PC-3 (cell line): ENCODE results near the gene DEPDC7. TPM values are rescaled to one million over a fixed set of nuclear protein-coding genes. Genes with fewer than 3 reads are reported as not detected.

Experiments
- ATAC-seq: fragments of 200-7000 bp; cut with Tn5 transposase; 2 replicates; pipeline ENCODE4 v1.9.1; 2020; ENCODE audit warnings: mild to moderate bottlenecking, moderate library complexity
- BruUV-seq: library from RNA; stranded (reverse); fragments of 400-500 nt; replicated peaks from 2 replicates; lab custom pipeline; 2021; lab: Mats Ljungman, UMichigan
- CTCF ChIA-PET: fragments of 300-600 bp; sonication (Branson Sonifier 250); formaldehyde crosslinking; loops from one replicate; lab custom pipeline; 2022; ENCODE audit warnings: antibody characterized with exemption; lab: Charles Lee
- POLR2A ChIA-PET: fragments of 300-600 bp; sonication (Branson Sonifier 250); formaldehyde crosslinking; loops from one replicate; lab custom pipeline; 2022; ENCODE audit warnings: antibody characterized with exemption; ENCODE audit not compliant: unreplicated experiment; lab: Charles Lee
- DNase-seq: peaks from one replicate; pipeline ENCODE4 v3.0.0-alpha.2; 2015
- H2AFZ ChIP-seq: fragments of 300-600 bp; sonication (generic); 2 replicates; pipeline ENCODE4 v1.6.0; 2016; ENCODE audit warnings: antibody characterized with exemption, low read length
- H3F3A ChIP-seq: fragments of 300-600 bp; sonication (generic); one replicate; pipeline ENCODE4 v1.6.0; 2017; ENCODE audit warnings: antibody characterized with exemption, low read length, control low read depth, mild to moderate bottlenecking; ENCODE audit not compliant: unreplicated experiment
- H3K27ac ChIP-seq: fragments of 300-600 bp; sonication (generic); 2 replicates; pipeline ENCODE4 v1.5.1; 2016; ENCODE audit warnings: mild to moderate bottlenecking, low read length
- H3K27me3 ChIP-seq: fragments of 300-600 bp; sonication (generic); 2 replicates; pipeline ENCODE4 v1.6.1; 2016; ENCODE audit warnings: low read length, mixed read lengths
- H3K36me3 ChIP-seq: fragments of 300-600 bp; sonication (generic); 2 replicates; pipeline ENCODE4 v1.6.1; 2016; ENCODE audit warnings: low read depth, mixed run types, low read length, mixed read lengths
- H3K4me1 ChIP-seq: fragments of 300-600 bp; sonication (generic); 2 replicates; pipeline ENCODE4 v1.5.1; 2016; ENCODE audit warnings: low read length; ENCODE audit not compliant: insufficient read depth
- H3K4me2 ChIP-seq: fragments of 300-600 bp; sonication (generic); 2 replicates; pipeline ENCODE4 v1.6.0; 2016; ENCODE audit warnings: low read length
- H3K4me3 ChIP-seq: fragments of 300-600 bp; sonication (generic); 2 replicates; pipeline ENCODE4 v1.5.1; 2016; ENCODE audit warnings: mild to moderate bottlenecking, low read length, mixed read lengths
- H3K79me2 ChIP-seq: fragments of 300-600 bp; sonication (generic); 2 replicates; pipeline ENCODE4 v1.6.1; 2017; ENCODE audit warnings: low read length, mixed read lengths
- H3K9ac ChIP-seq: fragments of 300-600 bp; sonication (generic); 2 replicates; pipeline ENCODE4 v1.6.0; 2016; ENCODE audit warnings: mild to moderate bottlenecking, low read length
- H3K9me2 ChIP-seq: fragments of 300-600 bp; sonication (generic); replicated peaks from 2 replicates; pipeline ENCODE4 v1.6.1; 2016; ENCODE audit warnings: mixed run types, low read length, mixed read lengths
- H3K9me3 ChIP-seq: fragments of 300-600 bp; sonication (generic); 2 replicates; pipeline ENCODE4 v1.6.1; 2016; ENCODE audit warnings: low read length, mixed read lengths
- H4K20me1 ChIP-seq: fragments of 300-600 bp; sonication (generic); 2 replicates; pipeline ENCODE4 v1.6.1; 2016; ENCODE audit warnings: low read length, mixed read lengths
- CTCF ChIP-seq: fragments of 300-600 bp; sonication (generic); conservative IDR thresholded peaks from 2 replicates; pipeline ENCODE4 v1.5.1; 2017; ENCODE audit warnings: antibody characterized with exemption, low read depth, mild to moderate bottlenecking, low read length
- EZH2 ChIP-seq: fragments of 300-600 bp; sonication (generic); IDR thresholded peaks from one replicate; pipeline ENCODE4 v1.6.1; 2017; ENCODE audit warnings: antibody characterized with exemption, mild to moderate bottlenecking, low read length; ENCODE audit not compliant: unreplicated experiment
- EZH2phosphoT487 ChIP-seq: fragments of 300-600 bp; sonication (generic); IDR thresholded peaks from 2 replicates; pipeline ENCODE4 v1.6.1; 2018; ENCODE audit warnings: mild to moderate bottlenecking, antibody characterized with exemption, low read length, borderline replicate concordance
- intact Hi-C: fragments of 100-400 bp; cut with micrococcal nuclease; formaldehyde crosslinking; loops from 2 replicates; pipeline ENCODE4 v1.9.0; 2023
- total RNA-seq: library from RNA; depleted of rRNA; stranded (reverse); fragments of >200 nt; gene quantifications from 2 replicates; pipeline ENCODE4 v1.2.3, GENCODE V29; 2014; rRNA removed

The DEPDC7 gene
- total RNA-seq, 1 experiment from 2014 or later, result not detected

- peaks cover 6% of the 10 kb centered on the region for H3K36me3 ChIP-seq
- H3K4me3 ChIP-seq, result no peak overlapping the region
- POLR2A ChIA-PET, result no interaction called here
- no peaks in the 10 kb centered on the region for H3K4me1 ChIP-seq
- no peak overlapping the region for H2AFZ ChIP-seq
- DNase-seq (no peak), ATAC-seq (no peak)
- H3K79me2 ChIP-seq, result no peaks in the 10 kb centered on the region
- no peaks in the 10 kb centered on the region for H3K9me3 ChIP-seq
- H3K4me2 ChIP-seq, result no peak overlapping the region
- no peaks in the 10 kb centered on the region for H4K20me1 ChIP-seq
- CTCF ChIA-PET, result no interaction called here
- H3K27ac ChIP-seq, result no peak overlapping the region
- TF ChIP-seq EZH2 (no peak), CTCF (no peak), EZH2phosphoT487 (no peak)
- intact Hi-C loops, result loop anchor here (10.0 kb wide), 2 partner anchors 174 to 354 kb away; partner anchors contain the start of gene QSER1
- H3F3A ChIP-seq, result no peaks in the 10 kb centered on the region
- BruUV-seq, result no TSS peak
- H3K9ac ChIP-seq, result no peak overlapping the region
- H3K9me2 ChIP-seq, result no peaks in the 10 kb centered on the region
- no peaks in the 10 kb centered on the region for H3K27me3 ChIP-seq
Measured at GRCh38 chr11:33068611-33069340, 53.1 kb downstream of the DEPDC7 start.

- H3K4me2 ChIP-seq, result no peak overlapping the region
- H3K4me1 ChIP-seq, result no peaks in the 10 kb centered on the region
- no peak overlapping the region for H3K4me3 ChIP-seq
- no peak for DNase-seq
- CTCF ChIA-PET, result no interaction called here
- H3K27me3 ChIP-seq, result no peaks in the 10 kb centered on the region
- no peaks in the 10 kb centered on the region for H3K9me2 ChIP-seq
- no peak for ATAC-seq
- H3K9ac ChIP-seq, result no peak overlapping the region
- H3K79me2 ChIP-seq, result no peaks in the 10 kb centered on the region
- H3K27ac ChIP-seq, result no peak overlapping the region
- H3F3A ChIP-seq, result no peaks in the 10 kb centered on the region
- H2AFZ ChIP-seq, result no peak overlapping the region
- BruUV-seq, result no TSS peak
- H4K20me1 ChIP-seq, result no peaks in the 10 kb centered on the region
- intact Hi-C loops, result no loop called here
- TF ChIP-seq EZH2 (no peak), CTCF (no peak), EZH2phosphoT487 (no peak)
- POLR2A ChIA-PET, result no interaction called here
- peaks cover 3% of the 10 kb centered on the region; the same call in 1 of the 2 replicates for H3K36me3 ChIP-seq
- no peaks in the 10 kb centered on the region for H3K9me3 ChIP-seq
Measured at GRCh38 chr11:33072465-33072864, 56.8 kb downstream of the DEPDC7 start.

Other genes starting within 250 kb of the DEPDC7 start
- 0.04 TPM in 1 of 2 replicates, not detected in the other for gene CCDC73, start 221.2 kb upstream of the DEPDC7 start, total RNA-seq
- 12.9 and 17.9 TPM in 2 replicates for gene PRRG4, start 186.0 kb upstream of the DEPDC7 start, total RNA-seq
- gene QSER1, start 123.1 kb upstream of the DEPDC7 start, total RNA-seq, result 19.4 and 29.8 TPM in 2 replicates
- gene TCP11L1, start 23.7 kb downstream of the DEPDC7 start, total RNA-seq, result 12.9 and 15.2 TPM in 2 replicates
- 18.5 and 30.0 TPM in 2 replicates for gene CSTF3, start 145.6 kb downstream of the DEPDC7 start, total RNA-seq
- 19.4 and 28.1 TPM in 2 replicates for gene HIPK3, start 241.5 kb downstream of the DEPDC7 start, total RNA-seq